ENCODE measurements around the gene MSRB1. TPM values are rescaled to one million over a fixed set of nuclear protein-coding genes. Genes with fewer than 3 reads are reported as not detected.

MSRB1 gene
- total and polyA plus RNA-seq, 2 of the 13 experiments (the other 11 are each of a cell fraction or from before 2014, with no cell fraction given) = 32.1 to 75.4 TPM

DNA sequence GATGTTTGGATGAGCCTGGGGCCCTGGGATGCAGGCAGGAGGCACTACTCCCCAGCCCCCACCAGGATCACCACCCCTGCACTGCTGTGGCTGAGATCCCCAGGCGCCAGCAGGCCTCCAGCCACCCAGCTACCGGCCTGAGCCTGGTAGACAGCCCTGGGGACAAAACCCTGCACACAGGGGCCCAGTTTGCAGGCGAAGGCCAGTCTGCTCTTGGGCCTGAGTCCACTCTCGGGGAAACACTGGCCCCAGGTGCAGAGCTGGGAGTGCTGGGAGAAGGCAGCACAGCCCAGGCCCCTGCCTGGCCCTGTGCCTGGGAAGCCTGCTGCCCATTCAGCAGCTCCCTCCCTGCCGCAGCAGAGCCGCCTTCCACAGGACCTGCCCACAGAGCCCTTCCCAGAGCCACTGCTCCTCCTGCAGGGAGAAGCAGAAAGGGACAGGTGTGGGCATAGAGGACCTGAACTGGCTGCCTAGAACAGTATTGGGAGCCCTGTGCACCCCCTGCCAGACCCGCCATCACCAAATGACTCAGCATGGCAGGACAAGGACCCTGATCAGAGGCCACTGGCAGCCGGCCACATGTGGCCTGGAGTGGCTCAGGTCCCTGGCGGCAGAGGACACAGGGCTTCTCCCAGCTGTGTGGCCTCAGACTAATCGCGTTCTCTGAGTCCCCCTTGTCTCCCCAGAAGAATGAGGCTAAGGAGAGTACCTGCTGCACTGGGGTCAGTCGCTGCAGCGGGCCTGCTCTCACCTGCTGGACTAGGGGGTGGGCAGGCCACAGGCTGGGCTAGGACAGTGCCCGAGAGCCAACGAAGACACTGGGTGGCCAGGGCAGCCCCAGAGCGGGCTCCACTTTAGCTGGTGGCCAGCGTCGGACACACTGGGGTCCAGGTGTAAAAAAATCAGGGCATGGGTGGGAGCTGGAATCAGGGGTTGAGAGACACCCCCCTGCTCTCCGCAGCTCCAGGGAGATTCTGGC, 10.7 kb downstream of the MSRB1 start (continued):
- TF ChIP-seq, protein P1, sequence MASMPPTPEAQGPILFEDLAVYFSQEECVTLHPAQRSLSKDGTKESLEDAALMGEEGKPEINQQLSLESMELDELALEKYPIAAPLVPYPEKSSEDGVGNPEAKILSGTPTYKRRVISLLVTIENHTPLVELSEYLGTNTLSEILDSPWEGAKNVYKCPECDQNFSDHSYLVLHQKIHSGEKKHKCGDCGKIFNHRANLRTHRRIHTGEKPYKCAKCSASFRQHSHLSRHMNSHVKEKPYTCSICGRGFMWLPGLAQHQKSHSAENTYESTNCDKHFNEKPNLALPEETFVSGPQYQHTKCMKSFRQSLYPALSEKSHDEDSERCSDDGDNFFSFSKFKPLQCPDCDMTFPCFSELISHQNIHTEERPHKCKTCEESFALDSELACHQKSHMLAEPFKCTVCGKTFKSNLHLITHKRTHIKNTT (CRISPR knock-in tag; IDR thresholded peaks at IDR 0.05) = no peak
- no peak for TF ChIP-seq KDM5A (IDR thresholded peaks at IDR 0.05; ENCODE audit: borderline replicate concordance, low read length)
- TF ChIP-seq ZNF83 (CRISPR knock-in tag; IDR thresholded peaks at IDR 0.05; ENCODE audit: borderline replicate concordance) = no peak
- TF ChIP-seq, protein P2, sequence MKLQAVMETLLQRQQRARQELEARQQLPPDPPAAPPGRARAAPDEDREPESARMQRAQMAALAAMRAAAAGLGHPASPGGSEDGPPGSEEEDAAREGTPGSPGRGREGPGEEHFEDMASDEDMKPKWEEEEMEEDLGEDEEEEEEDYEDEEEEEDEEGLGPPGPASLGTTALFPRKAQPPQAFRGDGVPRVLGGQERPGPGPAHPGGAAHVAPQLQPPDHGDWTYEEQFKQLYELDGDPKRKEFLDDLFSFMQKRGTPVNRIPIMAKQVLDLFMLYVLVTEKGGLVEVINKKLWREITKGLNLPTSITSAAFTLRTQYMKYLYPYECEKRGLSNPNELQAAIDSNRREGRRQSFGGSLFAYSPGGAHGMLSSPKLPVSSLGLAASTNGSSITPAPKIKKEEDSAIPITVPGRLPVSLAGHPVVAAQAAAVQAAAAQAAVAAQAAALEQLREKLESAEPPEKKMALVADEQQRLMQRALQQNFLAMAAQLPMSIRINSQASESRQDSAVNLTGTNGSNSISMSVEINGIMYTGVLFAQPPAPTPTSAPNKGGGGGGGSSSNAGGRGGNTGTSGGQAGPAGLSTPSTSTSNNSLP (IDR thresholded peaks at IDR 0.05; ENCODE audit: low read depth, low read length) = no peak
- no peak for TF ChIP-seq MAFF (IDR thresholded peaks at IDR 0.05; ENCODE audit: low read depth, low read length)
- no peak; the same call in 1 of the 2 replicates for TF ChIP-seq MTA1 (CRISPR knock-in tag; IDR thresholded peaks at IDR 0.05; ENCODE audit: borderline replicate concordance)
- TF ChIP-seq, protein P3, sequence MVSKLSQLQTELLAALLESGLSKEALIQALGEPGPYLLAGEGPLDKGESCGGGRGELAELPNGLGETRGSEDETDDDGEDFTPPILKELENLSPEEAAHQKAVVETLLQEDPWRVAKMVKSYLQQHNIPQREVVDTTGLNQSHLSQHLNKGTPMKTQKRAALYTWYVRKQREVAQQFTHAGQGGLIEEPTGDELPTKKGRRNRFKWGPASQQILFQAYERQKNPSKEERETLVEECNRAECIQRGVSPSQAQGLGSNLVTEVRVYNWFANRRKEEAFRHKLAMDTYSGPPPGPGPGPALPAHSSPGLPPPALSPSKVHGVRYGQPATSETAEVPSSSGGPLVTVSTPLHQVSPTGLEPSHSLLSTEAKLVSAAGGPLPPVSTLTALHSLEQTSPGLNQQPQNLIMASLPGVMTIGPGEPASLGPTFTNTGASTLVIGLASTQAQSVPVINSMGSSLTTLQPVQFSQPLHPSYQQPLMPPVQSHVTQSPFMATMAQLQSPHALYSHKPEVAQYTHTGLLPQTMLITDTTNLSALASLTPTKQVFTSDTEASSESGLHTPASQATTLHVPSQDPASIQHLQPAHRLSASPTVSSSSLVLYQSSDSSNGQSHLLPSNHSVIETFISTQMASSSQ (IDR thresholded peaks at IDR 0.05; ENCODE audit: low read depth) = no peak
- TF ChIP-seq, protein P3 (CRISPR knock-in tag; IDR thresholded peaks at IDR 0.05; ENCODE audit: borderline replicate concordance) = no peak
- TF ChIP-seq, protein P4, sequence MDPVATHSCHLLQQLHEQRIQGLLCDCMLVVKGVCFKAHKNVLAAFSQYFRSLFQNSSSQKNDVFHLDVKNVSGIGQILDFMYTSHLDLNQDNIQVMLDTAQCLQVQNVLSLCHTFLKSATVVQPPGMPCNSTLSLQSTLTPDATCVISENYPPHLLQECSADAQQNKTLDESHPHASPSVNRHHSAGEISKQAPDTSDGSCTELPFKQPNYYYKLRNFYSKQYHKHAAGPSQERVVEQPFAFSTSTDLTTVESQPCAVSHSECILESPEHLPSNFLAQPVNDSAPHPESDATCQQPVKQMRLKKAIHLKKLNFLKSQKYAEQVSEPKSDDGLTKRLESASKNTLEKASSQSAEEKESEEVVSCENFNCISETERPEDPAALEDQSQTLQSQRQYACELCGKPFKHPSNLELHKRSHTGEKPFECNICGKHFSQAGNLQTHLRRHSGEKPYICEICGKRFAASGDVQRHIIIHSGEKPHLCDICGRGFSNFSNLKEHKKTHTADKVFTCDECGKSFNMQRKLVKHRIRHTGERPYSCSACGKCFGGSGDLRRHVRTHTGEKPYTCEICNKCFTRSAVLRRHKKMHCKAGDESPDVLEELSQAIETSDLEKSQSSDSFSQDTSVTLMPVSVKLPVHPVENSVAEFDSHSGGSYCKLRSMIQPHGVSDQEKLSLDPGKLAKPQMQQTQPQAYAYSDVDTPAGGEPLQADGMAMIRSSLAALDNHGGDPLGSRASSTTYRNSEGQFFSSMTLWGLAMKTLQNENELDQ (CRISPR knock-in tag; IDR thresholded peaks at IDR 0.05; ENCODE audit: borderline replicate concordance) = no peak
- no peak for TF ChIP-seq SUZ12 (IDR thresholded peaks at IDR 0.05; ENCODE audit: low read depth, low read length)
- TF ChIP-seq MXD4 (CRISPR knock-in tag; IDR thresholded peaks at IDR 0.05) = no peak
- TF ChIP-seq BRD4 (CRISPR knock-in tag; IDR thresholded peaks at IDR 0.05) = no peak
- TF ChIP-seq ZNF30 (CRISPR knock-in tag; IDR thresholded peaks at IDR 0.05) = no peak
- TF ChIP-seq ZNF335 (CRISPR knock-in tag; IDR thresholded peaks at IDR 0.05) = no peak
- TF ChIP-seq ZNF501 (CRISPR knock-in tag; IDR thresholded peaks at IDR 0.05) = no peak; the same call in 1 of the 2 replicates
- TF ChIP-seq TBL1XR1 (IDR thresholded peaks at IDR 0.05; ENCODE audit: borderline replicate concordance, low read length, partially characterized antibody) = no peak

All from HepG2 (cell line).